ENCODE results near the gene CLDN7.

Gene CLDN7

DNA sequence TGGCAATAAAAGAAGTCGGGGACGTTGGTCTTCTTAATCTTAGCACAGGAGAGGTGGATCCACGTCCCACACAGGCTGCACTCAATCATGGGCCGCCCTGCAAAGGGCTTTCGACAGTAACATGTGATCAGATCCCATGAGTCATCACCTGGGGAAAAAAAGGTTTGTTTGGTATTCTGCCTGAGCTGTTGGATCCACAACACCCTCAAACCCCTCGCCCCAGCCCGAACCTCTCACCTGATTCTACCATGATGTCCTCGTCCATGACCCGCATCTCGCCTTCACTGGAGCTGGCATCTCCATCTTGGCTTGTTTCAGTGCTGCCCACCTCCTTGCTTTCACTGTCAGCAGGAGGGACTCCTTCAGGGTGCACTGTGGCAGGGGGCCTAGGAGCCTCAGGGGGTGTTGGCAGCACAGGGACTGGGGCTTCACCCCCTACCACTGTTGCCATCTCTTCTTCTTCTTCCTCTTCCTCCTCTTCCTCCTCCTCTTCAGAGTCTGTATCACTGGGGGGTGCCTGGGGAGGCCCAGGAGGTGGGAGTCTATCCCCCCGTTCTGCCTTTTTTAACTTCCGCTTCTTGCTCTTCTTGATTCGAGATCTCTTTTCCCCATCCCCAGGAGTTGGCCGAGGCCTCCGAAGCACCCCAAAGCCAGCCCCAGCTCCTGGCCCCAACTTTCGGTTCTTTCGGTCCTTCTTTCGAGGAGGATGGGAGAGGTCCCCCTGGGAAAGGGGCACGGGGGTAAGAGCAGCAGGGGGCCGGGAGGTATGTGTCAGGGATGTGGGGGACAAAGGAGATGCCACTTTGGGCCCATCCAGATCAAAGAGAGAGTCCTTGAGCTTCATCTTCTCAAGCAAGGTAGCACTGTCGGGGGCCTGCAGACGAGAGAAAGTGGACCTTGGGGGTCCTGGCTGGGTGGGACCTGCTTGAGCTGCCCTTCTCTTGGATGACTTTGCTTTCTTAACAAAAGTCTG is 26.3 kb downstream of the CLDN7 start:
- H3K9me3 ChIP-seq, result no peaks in the 10 kb centered on the region

DNA sequence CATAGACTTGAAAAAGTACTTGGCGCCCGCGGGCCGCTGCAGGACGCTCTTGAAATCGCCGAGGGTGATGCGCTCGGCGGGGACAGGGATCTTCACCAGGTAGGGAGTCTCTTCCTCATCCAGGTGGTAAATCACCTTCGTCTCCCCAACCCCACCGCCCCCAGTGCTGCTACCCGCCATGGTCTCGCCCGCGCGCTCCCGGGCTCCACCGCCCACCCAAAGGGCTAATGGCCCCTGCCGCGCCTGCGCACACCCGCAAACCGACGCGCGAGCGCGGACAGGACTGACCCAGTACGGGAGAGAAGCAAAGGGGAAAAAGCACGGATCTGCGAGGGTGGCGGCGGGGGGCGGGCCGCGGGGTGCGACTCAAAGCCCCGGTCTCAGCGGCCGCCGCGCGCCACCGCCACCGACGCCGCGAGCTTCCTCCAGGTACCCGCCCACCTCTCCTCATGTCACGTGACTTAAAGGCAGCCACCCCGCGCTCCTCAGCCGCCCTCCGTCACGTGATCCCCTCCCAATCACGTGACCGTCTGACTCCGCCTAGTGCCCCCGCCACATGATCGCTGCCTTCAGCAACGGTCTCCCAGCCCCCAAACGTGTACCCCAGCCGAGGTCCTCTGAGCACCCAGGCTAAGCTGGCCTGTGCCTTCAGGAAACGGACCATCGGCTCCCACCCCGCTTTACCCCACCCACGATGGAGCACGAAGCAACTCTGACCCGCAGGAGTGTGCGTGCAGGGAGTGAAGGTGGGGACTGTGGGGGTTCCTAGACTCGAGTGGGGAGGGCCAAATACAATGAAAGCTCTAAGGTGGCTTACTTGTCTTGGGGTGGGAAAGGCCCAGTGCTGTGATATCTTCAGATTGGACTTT is 28.0 kb downstream of the CLDN7 start, which contains the start of gene DVL2:
DVL2 (minus strand) TSS at position 435 of the 869 bp plus-strand sequence; CDS start at position 180, 255 bp downstream.
- intact Hi-C loops (cut with DNase I; ENCODE audit: low total_unique reads), result no loop called here
- TF ChIP-seq, protein P1, sequence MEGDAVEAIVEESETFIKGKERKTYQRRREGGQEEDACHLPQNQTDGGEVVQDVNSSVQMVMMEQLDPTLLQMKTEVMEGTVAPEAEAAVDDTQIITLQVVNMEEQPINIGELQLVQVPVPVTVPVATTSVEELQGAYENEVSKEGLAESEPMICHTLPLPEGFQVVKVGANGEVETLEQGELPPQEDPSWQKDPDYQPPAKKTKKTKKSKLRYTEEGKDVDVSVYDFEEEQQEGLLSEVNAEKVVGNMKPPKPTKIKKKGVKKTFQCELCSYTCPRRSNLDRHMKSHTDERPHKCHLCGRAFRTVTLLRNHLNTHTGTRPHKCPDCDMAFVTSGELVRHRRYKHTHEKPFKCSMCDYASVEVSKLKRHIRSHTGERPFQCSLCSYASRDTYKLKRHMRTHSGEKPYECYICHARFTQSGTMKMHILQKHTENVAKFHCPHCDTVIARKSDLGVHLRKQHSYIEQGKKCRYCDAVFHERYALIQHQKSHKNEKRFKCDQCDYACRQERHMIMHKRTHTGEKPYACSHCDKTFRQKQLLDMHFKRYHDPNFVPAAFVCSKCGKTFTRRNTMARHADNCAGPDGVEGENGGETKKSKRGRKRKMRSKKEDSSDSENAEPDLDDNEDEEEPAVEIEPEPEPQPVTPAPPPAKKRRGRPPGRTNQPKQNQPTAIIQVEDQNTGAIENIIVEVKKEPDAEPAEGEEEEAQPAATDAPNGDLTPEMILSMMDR (IDR thresholded peaks at IDR 0.05), result peak in 1 of 2 experiments; percentile 15
- peak within 1 kb of the TSS; percentile 81 to 88 for H3K27ac ChIP-seq
- H3K9me3 ChIP-seq, result no peaks in the 10 kb centered on the region
- peaks cover 0 to 53% (median 33%) of the 10 kb centered on the region in 4 donors for H3K4me1 ChIP-seq
- H3K36me3 ChIP-seq, result peaks cover 11 to 32% (median 25%) of the 10 kb centered on the region in 3 donors
- no peaks in the 10 kb centered on the region for H3K27me3 ChIP-seq
- H3K4me3 ChIP-seq, result peak within 1 kb of the TSS; percentile 78 to 92
- DNase-seq, result peak; percentile 95 to 98

More for the DNA sequence above, 26.3 kb downstream of the CLDN7 start:
- Histone ChIP-seq H3K36me3 (peaks cover 10 to 27% (median 21%) of the 10 kb centered on the region in 3 donors), H3K27ac (peak overlapping the region in 1 of 2 donors; percentile 12), H3K27me3 (no peaks in the 10 kb centered on the region), H3K4me3 (no peak overlapping the region), H3K4me1 (peaks cover 0 to 66% (median 46%) of the 10 kb centered on the region in 4 donors)
- DNase-seq, result no peak
- TF ChIP-seq, protein P1 (IDR thresholded peaks at IDR 0.05), result no peak
- intact Hi-C loops (cut with DNase I; ENCODE audit: low total_unique reads), result no loop called here

DNA sequence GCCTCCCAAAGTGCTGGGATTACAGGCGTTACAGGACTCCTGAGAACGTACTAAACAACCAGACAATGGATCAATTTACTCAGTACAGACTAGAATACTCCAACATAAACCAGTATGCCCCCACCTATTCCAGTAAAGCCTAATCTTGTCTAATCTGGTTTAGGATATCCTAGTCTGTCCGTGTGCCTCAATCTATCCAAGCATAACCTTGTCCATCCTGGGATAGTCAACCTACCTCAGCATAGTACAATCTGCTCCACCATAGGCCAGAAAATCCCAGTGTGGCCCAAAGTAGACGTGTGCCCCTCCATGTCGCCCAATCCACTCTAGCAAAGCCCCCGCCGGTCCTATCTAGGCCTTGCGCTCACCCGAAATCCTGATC is 28.6 kb downstream of the CLDN7 start:
- H3K27ac ChIP-seq, result peak overlapping the region; percentile 81 to 88
- H3K27me3 ChIP-seq, result no peaks in the 10 kb centered on the region
- H3K36me3 ChIP-seq, result peaks cover 15 to 38% (median 31%) of the 10 kb centered on the region in 3 donors
- peak overlapping the region; percentile 78 to 92 for H3K4me3 ChIP-seq
- intact Hi-C loops (cut with DNase I; ENCODE audit: low total_unique reads), result no loop called here
- H3K4me1 ChIP-seq, result peaks cover 0 to 53% (median 33%) of the 10 kb centered on the region in 4 donors
- TF ChIP-seq, protein P1 (IDR thresholded peaks at IDR 0.05), result no peak
- no peaks in the 10 kb centered on the region for H3K9me3 ChIP-seq
- no peak for DNase-seq

DNA sequence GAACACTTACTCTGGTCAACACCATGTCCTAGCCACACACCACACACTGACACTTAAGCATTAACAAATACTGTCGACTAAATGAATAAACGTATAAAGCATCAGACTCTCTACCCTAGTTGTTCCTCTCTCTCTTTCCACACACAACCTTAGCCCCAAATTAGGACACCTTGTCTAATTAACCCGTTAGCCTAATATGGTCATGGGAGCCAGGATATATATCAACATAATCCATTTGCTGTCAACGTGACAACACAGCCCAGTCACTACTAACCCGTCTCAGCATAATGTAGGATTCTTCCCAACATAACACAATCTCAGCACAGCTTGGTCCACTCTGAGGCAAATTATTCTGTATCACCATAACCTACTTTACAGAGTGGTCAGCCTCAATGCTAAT is 30.2 kb downstream of the CLDN7 start:
- intact Hi-C loops (cut with DNase I; ENCODE audit: low total_unique reads), result no loop called here
- H3K4me3 ChIP-seq, result no peak overlapping the region

DNA sequence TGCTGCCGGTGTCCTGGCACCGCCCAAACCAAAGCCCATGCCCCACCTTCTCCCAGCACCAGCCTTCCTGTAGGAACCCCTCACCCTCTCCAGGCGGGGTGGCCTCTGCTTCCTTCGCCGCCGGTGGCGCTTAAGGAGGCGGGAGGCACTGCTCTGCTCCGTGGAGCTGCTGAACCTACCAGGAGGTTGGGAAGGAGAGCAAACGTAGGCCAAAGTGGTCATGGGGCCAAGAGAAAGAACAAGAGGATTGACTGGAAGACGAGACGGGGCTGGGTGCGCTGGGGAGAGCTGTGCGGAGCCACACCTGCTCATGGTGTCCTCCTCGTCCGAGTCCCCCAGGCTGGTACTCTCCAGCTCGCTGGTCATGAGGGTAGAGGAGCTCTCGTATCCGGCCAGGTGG is 32.8 kb downstream of the CLDN7 start:
- Histone ChIP-seq H3K9me3 (no peaks in the 10 kb centered on the region), H3K4me1 (peaks cover 0 to 30% (median 19%) of the 10 kb centered on the region in 4 donors), H3K27me3 (no peaks in the 10 kb centered on the region), H3K36me3 (peaks cover 43 to 62% (median 59%) of the 10 kb centered on the region in 3 donors), H3K4me3 (no peak overlapping the region), H3K27ac (no peak overlapping the region)
- TF ChIP-seq, protein P1 (IDR thresholded peaks at IDR 0.05), result no peak
- intact Hi-C loops (cut with DNase I; ENCODE audit: low total_unique reads), result no loop called here
- no peak for DNase-seq

More for the DNA sequence above, 30.2 kb downstream of the CLDN7 start:
- no peaks in the 10 kb centered on the region for H3K27me3 ChIP-seq
- TF ChIP-seq, protein P1 (IDR thresholded peaks at IDR 0.05), result no peak
- H3K4me1 ChIP-seq, result peaks cover 0 to 46% (median 28%) of the 10 kb centered on the region in 4 donors
- DNase-seq, result no peak
- H3K36me3 ChIP-seq, result peaks cover 26 to 54% (median 47%) of the 10 kb centered on the region in 3 donors
- H3K9me3 ChIP-seq, result no peaks in the 10 kb centered on the region
- no peak overlapping the region for H3K27ac ChIP-seq

All from tibial artery (tissue), 4 donors.